GM18505 (cell line): ENCODE results near the gene GAB3.

Experiments
- ATAC-seq: cut with Tn5 transposase; IDR thresholded peaks from one replicate; pipeline ENCODE4 v1.9.1; 2021; ENCODE audit not compliant: unreplicated experiment
- POLR2A ChIP-seq: IDR thresholded peaks from 4 replicates; pipeline ENCODE4 v1.6.1; 2011; ENCODE audit warnings: borderline replicate concordance; ENCODE audit not compliant: insufficient read depth, insufficient read length; ENCODE audit errors: extremely low read depth

The GAB3 gene, protein sequence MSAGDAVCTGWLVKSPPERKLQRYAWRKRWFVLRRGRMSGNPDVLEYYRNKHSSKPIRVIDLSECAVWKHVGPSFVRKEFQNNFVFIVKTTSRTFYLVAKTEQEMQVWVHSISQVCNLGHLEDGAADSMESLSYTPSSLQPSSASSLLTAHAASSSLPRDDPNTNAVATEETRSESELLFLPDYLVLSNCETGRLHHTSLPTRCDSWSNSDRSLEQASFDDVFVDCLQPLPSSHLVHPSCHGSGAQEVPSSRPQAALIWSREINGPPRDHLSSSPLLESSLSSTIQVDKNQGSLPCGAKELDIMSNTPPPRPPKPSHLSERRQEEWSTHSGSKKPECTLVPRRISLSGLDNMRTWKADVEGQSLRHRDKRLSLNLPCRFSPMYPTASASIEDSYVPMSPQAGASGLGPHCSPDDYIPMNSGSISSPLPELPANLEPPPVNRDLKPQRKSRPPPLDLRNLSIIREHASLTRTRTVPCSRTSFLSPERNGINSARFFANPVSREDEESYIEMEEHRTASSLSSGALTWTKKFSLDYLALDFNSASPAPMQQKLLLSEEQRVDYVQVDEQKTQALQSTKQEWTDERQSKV

GRCh38 chrX:154750301-154751202 is at the start of gene GAB3:
TSS of gene GAB3 (minus strand) at chrX:154751077. CDS start at chrX:154751025, 52 bp downstream.
- TF ChIP-seq POLR2A = no peak
- ATAC-seq = peak; percentile 54

DNA sequence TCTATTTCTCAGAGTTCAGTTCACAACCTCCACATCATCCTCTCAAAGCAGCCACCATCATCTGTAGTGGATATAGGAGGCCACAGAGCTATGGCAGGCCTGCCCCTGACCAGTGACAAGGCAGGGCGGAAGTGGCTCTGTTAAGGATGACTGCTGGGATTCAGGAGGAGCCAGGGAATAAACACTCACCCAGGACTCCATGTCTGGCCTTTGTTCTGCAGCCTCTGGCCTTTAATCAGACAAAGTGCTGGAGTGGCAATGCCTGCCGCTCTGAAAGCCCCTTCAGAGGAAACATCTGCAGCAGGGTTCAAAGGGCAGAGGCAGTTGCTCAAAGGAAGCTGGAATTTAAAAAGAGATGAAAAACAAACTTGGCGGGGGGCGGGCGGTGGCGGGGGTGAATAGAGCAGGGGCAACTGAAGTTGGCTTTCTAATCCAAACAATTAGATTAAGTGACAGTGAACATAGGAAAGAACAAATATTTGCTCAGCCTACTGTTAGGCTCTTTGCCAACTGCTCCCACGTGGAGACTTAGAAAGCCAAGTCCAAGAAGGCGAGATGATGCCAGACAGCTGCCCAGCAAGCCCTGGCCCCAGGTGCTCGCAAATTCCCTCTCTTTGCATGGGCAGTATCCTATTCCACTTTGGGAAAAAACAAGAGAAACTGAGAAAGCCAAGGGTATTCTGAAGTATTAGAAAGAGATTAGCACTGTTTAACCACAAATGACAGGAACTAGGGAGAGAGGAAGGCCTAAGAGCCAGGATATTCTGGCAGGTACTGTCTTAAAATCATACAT is 48.9 kb upstream of the GAB3 start:
- no peak for TF ChIP-seq POLR2A
- ATAC-seq = no peak

GRCh38 chrX:154797006-154797405 is 46.1 kb upstream of the GAB3 start:
- ATAC-seq = no peak
- no peak for TF ChIP-seq POLR2A

- ATAC-seq = no peak
- TF ChIP-seq POLR2A = no peak
Observed at GRCh38 chrX:154795016-154795415, 44.1 kb upstream of the GAB3 start.

GRCh38 chrX:154793084-154793795 is 42.4 kb upstream of the GAB3 start:
- TF ChIP-seq POLR2A = no peak
- no peak for ATAC-seq

GRCh38 chrX:154791939-154792338 is 41.1 kb upstream of the GAB3 start:
- TF ChIP-seq POLR2A = no peak
- no peak for ATAC-seq

- TF ChIP-seq POLR2A = no peak
- ATAC-seq = no peak
Observed at GRCh38 chrX:154791467-154791866, 40.6 kb upstream of the GAB3 start.

DNA sequence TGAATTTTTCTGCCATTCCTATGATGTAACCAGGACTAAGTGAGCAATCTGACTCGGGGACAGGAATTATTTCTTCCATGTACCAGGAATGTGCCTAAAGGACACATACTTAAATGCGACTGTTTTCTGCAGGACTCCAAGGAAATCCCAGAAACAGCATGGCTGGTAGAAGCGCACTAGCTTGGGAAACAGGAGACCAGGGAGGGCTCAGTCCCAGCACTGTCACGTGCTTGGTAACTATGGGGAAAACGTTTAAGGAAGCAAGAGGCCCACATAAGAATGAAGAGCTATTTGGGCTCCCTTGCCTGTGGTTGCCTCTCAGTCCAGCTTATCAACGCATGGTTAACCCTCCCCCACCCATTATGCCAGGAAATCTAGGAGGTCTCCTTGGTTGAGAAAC is 34.8 kb upstream of the GAB3 start:
- TF ChIP-seq POLR2A = no peak
- no peak for ATAC-seq

DNA sequence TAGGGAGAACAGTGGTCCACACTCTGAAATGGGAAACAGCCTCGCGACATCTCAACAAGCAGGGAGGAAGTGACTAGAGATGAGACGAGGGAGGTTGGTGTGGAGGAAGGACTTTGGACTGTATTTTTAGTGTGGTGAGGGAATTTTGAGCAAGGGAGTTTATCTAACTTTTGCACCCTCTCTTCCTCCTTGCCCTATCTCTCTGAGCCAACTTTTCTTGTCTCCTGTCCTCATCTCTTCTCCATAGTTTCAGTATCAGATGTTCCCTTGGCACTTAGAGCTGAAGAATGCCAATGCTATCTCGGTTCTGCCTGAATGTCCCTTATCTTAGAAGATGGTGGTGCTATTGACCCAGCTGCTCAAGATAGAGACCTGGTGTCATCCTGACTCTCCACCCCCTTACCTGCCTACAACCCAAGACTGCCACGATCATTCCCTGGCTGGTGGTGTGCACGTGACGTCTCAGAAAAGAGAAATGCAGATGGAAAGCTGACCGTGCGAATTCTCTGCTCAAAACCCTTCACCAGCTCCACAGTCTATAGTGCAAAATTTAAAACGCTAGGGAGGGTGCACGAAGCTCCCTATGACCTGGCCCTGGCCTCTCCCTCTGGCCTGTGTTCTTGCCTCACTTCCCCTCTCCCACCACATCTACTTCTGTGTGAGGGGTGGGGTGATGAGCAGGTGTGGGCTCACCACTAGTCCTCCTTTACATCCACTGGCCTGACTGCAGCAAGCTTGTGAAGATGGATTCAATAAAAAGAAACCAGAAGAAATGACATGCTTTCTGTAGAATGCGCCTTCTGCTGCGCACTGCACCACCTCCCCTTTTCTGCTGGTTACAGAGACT is 33.5 kb upstream of the GAB3 start:
- TF ChIP-seq POLR2A = no peak
- no peak for ATAC-seq

DNA sequence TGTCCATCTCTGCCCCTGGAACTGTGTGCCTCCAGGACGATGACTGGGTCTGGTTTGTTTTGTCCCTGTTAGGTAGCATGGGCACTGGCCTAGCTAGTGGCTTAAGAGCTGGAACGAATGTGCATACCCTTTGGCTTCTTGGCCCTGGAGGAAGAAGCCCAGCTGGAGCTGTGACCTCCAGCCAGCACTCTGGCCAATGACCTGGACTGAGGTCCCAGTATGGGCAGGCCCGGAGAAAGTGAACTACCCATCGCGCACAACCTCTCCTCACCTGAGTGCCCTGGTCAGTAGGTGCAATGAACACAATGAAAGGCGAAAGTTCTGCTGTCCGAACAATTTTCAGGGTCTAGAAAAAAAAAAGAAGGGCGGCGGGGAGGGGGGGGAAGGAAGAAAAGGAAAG is 30.1 kb upstream of the GAB3 start:
- ATAC-seq = no peak
- no peak for TF ChIP-seq POLR2A

GRCh38 chrX:154779261-154779660 is 28.4 kb upstream of the GAB3 start:
- no peak for ATAC-seq
- no peak for TF ChIP-seq POLR2A
